DOHH2 (cell line): Measurements from ENCODE around the gene RAPGEF3.

Source experiments
- H3F3A ChIP-seq: fragments of 200-600 bp; sonication (generic), shearing (Covaris generic); 2 replicates; pipeline ENCODE4 v1.6.0; 2016; ENCODE audit warnings: antibody characterized with exemption, mild to moderate bottlenecking; ENCODE audit not compliant: control insufficient read depth, insufficient read depth
- H3K27ac ChIP-seq: fragments of 200-600 bp; sonication (generic); 2 replicates; pipeline ENCODE4 v1.5.1; 2014; ENCODE audit warnings: low read depth, mild to moderate bottlenecking, low read length, moderate library complexity
- H3K27me3 ChIP-seq: fragments of 200-600 bp; sonication (generic); 2 replicates; pipeline ENCODE4 v1.6.1; 2014; ENCODE audit warnings: mild to moderate bottlenecking, low read length, mixed read lengths; ENCODE audit not compliant: control insufficient read depth
- H3K36me3 ChIP-seq: fragments of 200-600 bp; sonication (generic); 2 replicates; pipeline ENCODE4 v1.6.1; 2014; ENCODE audit warnings: mild to moderate bottlenecking, low read length, moderate library complexity, mixed read lengths; ENCODE audit not compliant: control insufficient read depth
- H3K4me1 ChIP-seq: fragments of 200-600 bp; sonication (generic); 2 replicates; pipeline ENCODE4 v1.6.1; 2014; ENCODE audit warnings: mild to moderate bottlenecking, low read length, mixed read lengths; ENCODE audit not compliant: control insufficient read depth
- H3K4me2 ChIP-seq: fragments of 200-600 bp; sonication (generic); 2 replicates; pipeline ENCODE4 v1.6.0; 2014; ENCODE audit warnings: mild to moderate bottlenecking, low read length, moderate library complexity
- H3K4me3 ChIP-seq: fragments of 200-600 bp; sonication (generic); 2 replicates; pipeline ENCODE4 v1.5.1; 2014; ENCODE audit warnings: mild to moderate bottlenecking, low read length, mixed read lengths
- H3K79me2 ChIP-seq: fragments of 200-600 bp; sonication (generic); 2 replicates; pipeline ENCODE4 v1.6.1; 2014; ENCODE audit warnings: mild to moderate bottlenecking, low read length, mixed read lengths; ENCODE audit not compliant: control insufficient read depth
- H3K9me2 ChIP-seq: fragments of 200-600 bp; sonication (generic); replicated peaks from 2 replicates; pipeline ENCODE4 v1.6.1; 2014; ENCODE audit warnings: mild to moderate bottlenecking, low read length, mixed read lengths; ENCODE audit not compliant: control insufficient read depth
- H3K9me3 ChIP-seq: fragments of 200-600 bp; sonication (generic); 2 replicates; pipeline ENCODE4 v1.6.1; 2014; ENCODE audit warnings: antibody characterized with exemption, low read length, mixed read lengths; ENCODE audit not compliant: control insufficient read depth, insufficient read depth
- H4K20me1 ChIP-seq: fragments of 200-600 bp; sonication (generic); 2 replicates; pipeline ENCODE4 v1.6.0; 2014; ENCODE audit warnings: low read depth, mild to moderate bottlenecking, antibody characterized with exemption, low read length, moderate library complexity; ENCODE audit not compliant: control insufficient read depth, insufficient read depth
- CTCF ChIP-seq: fragments of 200-600 bp; sonication (generic); IDR thresholded peaks from one replicate; pipeline ENCODE4 v1.5.1; 2014; ENCODE audit warnings: antibody characterized with exemption, mild to moderate bottlenecking, low read depth, low read length; ENCODE audit not compliant: poor library complexity, severe bottlenecking
- EZH2phosphoT487 ChIP-seq: fragments of 200-600 bp; sonication (generic); IDR thresholded peaks from 2 replicates; pipeline ENCODE4 v1.6.1; 2017; ENCODE audit warnings: borderline replicate concordance, mild to moderate bottlenecking, antibody characterized with exemption, low read length, moderate library complexity, mixed read lengths

RAPGEF3 gene

GRCh38 chr12:47777741-47778558 is 19.3 kb upstream of the RAPGEF3 start:
- H4K20me1 ChIP-seq: no peaks in the 10 kb centered on the region
- no peak overlapping the region for H3K4me2 ChIP-seq
- H3K4me1 ChIP-seq: peaks cover 42% of the 10 kb centered on the region

GRCh38 chr12:47777151-47777550 is 18.5 kb upstream of the RAPGEF3 start:
- Histone ChIP-seq H3K4me3 (no peak overlapping the region), H3K9me2 (no peaks in the 10 kb centered on the region), H3K79me2 (peaks cover 6% of the 10 kb centered on the region), H4K20me1 (no peaks in the 10 kb centered on the region), H3K9me3 (no peaks in the 10 kb centered on the region), H3F3A (peaks cover 10% of the 10 kb centered on the region), H3K27ac (no peak overlapping the region), H3K4me1 (peaks cover 45% of the 10 kb centered on the region), H3K4me2 (no peak overlapping the region), H3K27me3 (peaks cover 4% of the 10 kb centered on the region; the same call in 1 of the 2 replicates), H3K36me3 (peaks cover 6% of the 10 kb centered on the region; the same call in 1 of the 2 replicates)
- no peak for TF ChIP-seq CTCF
- TF ChIP-seq EZH2phosphoT487: no peak

More at GRCh38 chr12:47777741-47778558, 19.3 kb upstream of the RAPGEF3 start:
- Histone ChIP-seq H3K27ac (no peak overlapping the region), H3K27me3 (no peaks in the 10 kb centered on the region), H3K9me2 (no peaks in the 10 kb centered on the region), H3K79me2 (peaks cover 6% of the 10 kb centered on the region), H3K36me3 (peaks cover 14% of the 10 kb centered on the region), H3K9me3 (no peaks in the 10 kb centered on the region), H3F3A (peaks cover 10% of the 10 kb centered on the region), H3K4me3 (no peak overlapping the region)
- TF ChIP-seq CTCF: no peak
- TF ChIP-seq EZH2phosphoT487: no peak

DNA sequence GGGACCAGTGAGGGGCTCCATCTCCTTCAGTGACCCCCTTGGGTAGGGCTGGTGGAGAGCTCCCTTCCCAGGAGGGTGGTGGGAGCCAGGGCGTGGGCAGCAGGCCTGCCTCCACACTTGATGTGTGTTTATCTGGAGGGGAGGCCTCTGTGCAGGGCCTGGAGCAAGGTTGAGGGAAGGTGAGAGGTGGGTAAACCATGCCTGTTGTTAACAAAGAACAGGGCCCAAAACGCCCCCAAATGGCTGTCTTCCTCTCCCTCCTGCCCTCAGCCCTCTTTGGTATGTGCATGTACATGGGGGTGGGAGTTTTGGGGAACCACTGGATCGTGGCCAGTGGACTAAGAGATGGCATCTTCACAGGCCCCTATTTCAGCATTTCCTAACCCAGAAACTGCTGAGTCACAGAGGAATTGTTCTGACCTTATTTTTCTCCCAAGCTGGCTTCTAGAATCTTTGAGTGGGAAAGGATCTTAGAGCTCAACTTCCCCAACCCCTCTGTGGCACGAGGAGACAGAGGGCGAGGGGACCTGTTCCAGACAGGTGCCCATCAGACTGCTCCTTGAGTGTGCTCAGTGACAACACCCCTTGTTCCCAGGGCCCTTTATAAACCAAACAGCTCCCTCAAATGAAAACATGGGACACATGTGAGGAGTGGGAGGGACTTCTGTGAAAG is 17.9 kb upstream of the RAPGEF3 start:
- H3K4me2 ChIP-seq: no peak overlapping the region
- TF ChIP-seq CTCF: no peak
- no peak for TF ChIP-seq EZH2phosphoT487
- H3K4me1 ChIP-seq: peaks cover 45% of the 10 kb centered on the region
- H3K4me3 ChIP-seq: no peak overlapping the region
- peaks cover 10% of the 10 kb centered on the region for H3F3A ChIP-seq
- H3K27ac ChIP-seq: no peak overlapping the region
- no peaks in the 10 kb centered on the region for H3K9me3 ChIP-seq
- peaks cover 1% of the 10 kb centered on the region; the same call in 1 of the 2 replicates for H3K36me3 ChIP-seq
- peaks cover 6% of the 10 kb centered on the region for H3K79me2 ChIP-seq
- H4K20me1 ChIP-seq: no peaks in the 10 kb centered on the region
- peaks cover 6% of the 10 kb centered on the region; the same call in 1 of the 2 replicates for H3K27me3 ChIP-seq
- H3K9me2 ChIP-seq: no peaks in the 10 kb centered on the region
